ENCODE data around the gene TOMM70.

The TOMM70 gene

DNA sequence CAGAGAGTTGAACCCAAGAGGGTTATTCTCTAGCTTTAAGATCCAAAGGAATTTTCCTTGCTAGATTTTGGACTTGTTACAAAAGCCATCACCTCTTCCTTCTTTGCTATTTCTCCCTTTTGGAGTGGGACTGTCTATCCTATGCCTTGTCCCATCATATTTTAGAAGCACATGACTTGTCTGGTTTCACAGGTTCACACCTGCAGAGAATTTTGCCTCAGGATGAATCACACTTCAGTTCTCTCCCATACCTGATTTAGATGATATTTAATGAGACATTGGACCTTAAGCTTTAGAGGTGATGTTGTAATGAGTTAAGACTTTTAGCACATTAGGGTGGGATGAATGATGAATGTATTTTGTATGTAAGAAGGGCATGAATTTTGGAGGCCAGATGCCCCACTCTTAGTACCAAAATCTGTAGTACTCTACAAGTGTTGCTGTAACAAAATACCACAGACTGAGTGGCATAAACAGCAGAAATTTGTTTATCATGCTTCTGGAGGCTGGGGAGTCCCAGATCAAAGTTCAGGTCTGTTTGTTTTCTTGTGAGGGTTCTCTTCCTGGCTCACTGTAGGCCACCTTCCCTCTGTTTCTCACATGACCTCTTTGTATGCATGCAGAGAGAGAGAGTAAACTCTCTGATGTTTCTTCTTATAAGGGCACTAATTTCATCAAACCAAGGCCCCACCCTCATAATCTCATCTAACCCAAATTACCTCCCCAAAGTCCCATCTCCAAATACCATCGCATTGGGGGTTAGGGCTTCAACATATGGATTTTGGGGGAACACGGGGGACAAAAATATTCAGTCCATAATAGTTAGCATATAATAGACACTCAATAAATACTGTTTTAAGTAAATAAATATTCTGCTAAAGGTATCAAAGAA lies 10.4 kb upstream of the TOMM70 start:
- no peak overlapping the region for H3K4me3 ChIP-seq (ENCODE audit: low read length in 2 of 2)
- no peaks in the 10 kb centered on the region for H3K27me3 ChIP-seq (ENCODE audit: control insufficient read depth in 1 of 2, insufficient read depth in 2 of 2, low read length in 2 of 2)
- H3K36me3 ChIP-seq (ENCODE audit: control insufficient read depth in 2 of 2, insufficient read depth in 2 of 2, low read length in 2 of 2) = no peaks in the 10 kb centered on the region
- H3K9ac ChIP-seq (ENCODE audit: low read length in 2 of 2) = no peak overlapping the region
- H3K27ac ChIP-seq (ENCODE audit: low read length) = no peak overlapping the region
- H3K4me1 ChIP-seq (ENCODE audit: control insufficient read depth, insufficient read depth, low read length) = no peaks in the 10 kb centered on the region
- H3K9me3 ChIP-seq (ENCODE audit: control insufficient read depth in 2 of 2, low read length in 2 of 2) = peaks cover 0 to 3% of the 10 kb centered on the region in 2 donors

DNA sequence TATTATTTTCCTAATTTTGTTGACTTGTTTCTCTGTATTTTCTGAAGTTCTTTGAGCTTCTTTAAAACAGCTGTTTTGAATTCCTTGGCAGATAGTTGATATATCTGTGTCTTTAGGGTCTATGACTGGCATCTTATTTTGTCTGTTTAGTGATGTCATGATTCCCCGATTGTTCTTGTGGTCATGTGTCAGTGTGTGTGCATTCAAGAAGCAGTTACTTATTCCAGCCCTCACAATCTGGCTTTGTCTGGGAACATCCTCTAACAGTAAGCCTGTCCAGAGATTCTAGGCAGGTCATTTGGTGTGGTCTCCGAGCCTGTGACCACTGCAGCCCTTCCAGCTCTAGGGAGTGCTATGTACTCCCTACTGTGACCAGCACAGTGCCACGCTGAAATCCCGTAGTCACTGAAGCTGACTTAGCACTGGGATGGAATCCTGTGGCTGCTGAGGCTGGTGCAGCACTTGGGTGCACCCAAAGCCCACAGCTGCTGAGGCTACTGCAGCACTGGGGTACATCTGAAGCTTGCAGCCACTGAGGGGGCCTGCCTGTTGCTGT lies 7.2 kb upstream of the TOMM70 start:
- peaks cover 0 to 3% of the 10 kb centered on the region in 2 donors for H3K9me3 ChIP-seq (ENCODE audit: control insufficient read depth in 2 of 2, low read length in 2 of 2)

DNA sequence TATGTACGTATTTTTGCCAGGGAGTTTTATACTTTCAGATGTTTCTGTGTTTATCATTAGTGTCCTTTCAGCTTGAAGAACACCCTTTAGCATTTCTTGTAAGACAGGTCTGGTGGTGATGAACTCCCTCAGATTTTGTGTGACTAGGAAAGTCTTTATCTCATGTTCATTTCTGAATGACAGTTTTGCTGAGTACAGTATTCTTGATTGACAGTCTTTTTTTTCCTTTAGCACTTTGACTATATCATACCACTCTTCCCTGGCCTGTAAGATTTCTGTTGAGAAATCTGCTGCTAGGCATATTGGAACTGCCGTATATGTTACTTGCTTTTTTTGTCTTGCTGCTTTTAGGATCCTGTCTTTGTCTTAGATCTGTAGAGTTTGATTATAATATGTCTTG lies 6.3 kb upstream of the TOMM70 start:
- H3K27me3 ChIP-seq (ENCODE audit: control insufficient read depth in 1 of 2, insufficient read depth in 2 of 2, low read length in 2 of 2) = no peaks in the 10 kb centered on the region
- no peak overlapping the region for H3K27ac ChIP-seq (ENCODE audit: low read length)
- H3K36me3 ChIP-seq (ENCODE audit: control insufficient read depth in 2 of 2, insufficient read depth in 2 of 2, low read length in 2 of 2) = no peaks in the 10 kb centered on the region
- H3K4me3 ChIP-seq (ENCODE audit: low read length in 2 of 2) = no peak overlapping the region
- no peak overlapping the region for H3K9ac ChIP-seq (ENCODE audit: low read length in 2 of 2)
- peaks cover 0 to 3% of the 10 kb centered on the region in 2 donors for H3K9me3 ChIP-seq (ENCODE audit: control insufficient read depth in 2 of 2, low read length in 2 of 2)
- H3K4me1 ChIP-seq (ENCODE audit: control insufficient read depth, insufficient read depth, low read length) = no peaks in the 10 kb centered on the region

More for the DNA sequence above, 7.2 kb upstream of the TOMM70 start:
- Histone ChIP-seq H3K4me3 (ENCODE audit: low read length in 2 of 2) (no peak overlapping the region), H3K9ac (ENCODE audit: low read length in 2 of 2) (no peak overlapping the region), H3K36me3 (ENCODE audit: control insufficient read depth in 2 of 2, insufficient read depth in 2 of 2, low read length in 2 of 2) (no peaks in the 10 kb centered on the region), H3K4me1 (ENCODE audit: control insufficient read depth, insufficient read depth, low read length) (no peaks in the 10 kb centered on the region), H3K27me3 (ENCODE audit: control insufficient read depth in 1 of 2, insufficient read depth in 2 of 2, low read length in 2 of 2) (no peaks in the 10 kb centered on the region), H3K27ac (ENCODE audit: low read length) (no peak overlapping the region)

DNA sequence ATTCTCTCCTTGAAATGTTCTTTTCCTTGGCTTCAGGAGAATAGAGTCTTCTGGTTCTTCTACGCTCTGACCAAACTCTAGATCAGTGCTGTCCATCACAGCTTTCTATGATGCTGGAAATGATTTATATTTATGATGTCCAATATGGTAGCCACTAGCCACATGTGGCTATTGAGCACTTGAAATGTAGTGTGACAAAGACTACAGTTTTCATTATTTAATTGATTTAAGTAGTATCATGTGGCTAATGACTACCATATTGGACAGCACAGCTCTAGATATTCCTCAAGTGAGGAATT lies 3.3 kb upstream of the TOMM70 start:
- H3K4me1 ChIP-seq (ENCODE audit: control insufficient read depth, insufficient read depth, low read length) = peaks cover 13% of the 10 kb centered on the region
- H3K36me3 ChIP-seq (ENCODE audit: control insufficient read depth in 2 of 2, insufficient read depth in 2 of 2, low read length in 2 of 2) = no peaks in the 10 kb centered on the region
- H3K27ac ChIP-seq (ENCODE audit: low read length) = no peak overlapping the region
- H3K27me3 ChIP-seq (ENCODE audit: control insufficient read depth in 1 of 2, insufficient read depth in 2 of 2, low read length in 2 of 2) = no peaks in the 10 kb centered on the region
- H3K9ac ChIP-seq (ENCODE audit: low read length in 2 of 2) = no peak overlapping the region
- no peaks in the 10 kb centered on the region for H3K9me3 ChIP-seq (ENCODE audit: control insufficient read depth in 2 of 2, low read length in 2 of 2)
- H3K4me3 ChIP-seq (ENCODE audit: low read length in 2 of 2) = no peak overlapping the region

DNA sequence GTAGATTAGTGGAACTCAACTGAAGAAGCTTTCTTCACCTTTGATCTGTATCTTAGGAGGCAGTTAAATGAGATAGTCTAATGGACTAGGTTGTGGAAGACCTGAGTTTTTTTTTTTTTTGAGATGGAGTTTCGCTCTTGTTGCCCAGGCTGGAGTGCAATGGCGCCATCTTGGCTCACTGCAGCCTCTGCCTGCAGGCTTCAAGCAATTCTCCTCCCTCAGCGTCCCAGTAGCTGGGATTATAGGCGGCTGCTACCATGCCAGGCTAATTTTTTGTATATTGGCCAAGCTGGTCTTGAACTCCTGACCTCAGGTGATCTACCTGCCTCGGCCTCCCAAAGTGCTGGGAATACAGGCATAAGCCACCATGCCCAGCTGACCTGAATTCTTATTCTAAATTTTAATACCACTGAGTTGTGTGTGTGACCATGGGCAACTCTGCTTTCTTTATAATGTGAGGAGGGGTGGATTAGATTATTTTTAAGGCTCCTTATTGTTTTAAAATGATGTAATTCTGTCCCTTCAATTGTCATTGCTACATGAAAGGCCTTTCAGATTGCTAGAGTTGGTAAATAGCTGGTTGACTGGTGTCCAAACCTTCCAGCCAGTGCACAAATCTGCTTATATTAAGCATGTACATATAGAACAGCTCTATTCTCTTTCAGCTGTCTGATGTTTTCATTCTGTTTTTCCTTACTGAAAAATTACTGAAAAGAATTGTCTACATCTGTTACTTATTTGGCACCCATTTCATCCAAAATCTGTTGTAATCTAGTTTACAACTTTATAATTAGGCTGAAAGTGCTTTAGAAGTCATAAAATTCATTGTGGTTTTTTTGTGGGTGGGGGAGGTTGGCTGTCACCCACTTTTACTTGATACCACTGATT lies 2.7 kb upstream of the TOMM70 start:
- no peak overlapping the region for H3K9ac ChIP-seq (ENCODE audit: low read length in 2 of 2)
- H3K4me1 ChIP-seq (ENCODE audit: control insufficient read depth, insufficient read depth, low read length) = peaks cover 14% of the 10 kb centered on the region
- no peaks in the 10 kb centered on the region for H3K27me3 ChIP-seq (ENCODE audit: control insufficient read depth in 1 of 2, insufficient read depth in 2 of 2, low read length in 2 of 2)
- H3K27ac ChIP-seq (ENCODE audit: low read length) = no peak overlapping the region
- no peaks in the 10 kb centered on the region for H3K36me3 ChIP-seq (ENCODE audit: control insufficient read depth in 2 of 2, insufficient read depth in 2 of 2, low read length in 2 of 2)
- H3K4me3 ChIP-seq (ENCODE audit: low read length in 2 of 2) = peak overlapping the region; percentile 93 to 100
- no peaks in the 10 kb centered on the region for H3K9me3 ChIP-seq (ENCODE audit: control insufficient read depth in 2 of 2, low read length in 2 of 2)

DNA sequence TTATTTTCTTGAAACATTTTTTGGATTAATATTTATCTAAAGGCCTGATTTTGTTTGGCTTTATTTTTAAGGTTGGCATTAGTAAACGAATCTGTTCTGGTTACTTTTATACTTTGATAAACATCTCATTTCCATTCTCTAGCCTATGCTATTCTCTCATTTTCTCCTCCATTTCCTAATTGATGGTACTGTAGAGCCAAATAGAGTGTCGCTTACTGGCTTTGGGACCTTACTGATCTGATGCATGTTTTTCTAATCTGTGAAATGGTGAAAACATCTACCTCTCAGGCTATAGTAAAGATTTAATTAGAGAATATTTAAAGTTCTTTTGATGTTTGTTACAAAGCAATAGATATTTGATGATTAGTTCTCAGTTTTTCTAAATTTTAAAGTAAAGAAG lies 2.0 kb upstream of the TOMM70 start:
- no peaks in the 10 kb centered on the region for H3K27me3 ChIP-seq (ENCODE audit: control insufficient read depth in 1 of 2, insufficient read depth in 2 of 2, low read length in 2 of 2)
- H3K4me1 ChIP-seq (ENCODE audit: control insufficient read depth, insufficient read depth, low read length) = peaks cover 14% of the 10 kb centered on the region
- peak overlapping the region; percentile 93 to 100 for H3K4me3 ChIP-seq (ENCODE audit: low read length in 2 of 2)
- H3K27ac ChIP-seq (ENCODE audit: low read length) = no peak overlapping the region
- H3K9ac ChIP-seq (ENCODE audit: low read length in 2 of 2) = peak overlapping the region; percentile 31 to 92
- H3K36me3 ChIP-seq (ENCODE audit: control insufficient read depth in 2 of 2, insufficient read depth in 2 of 2, low read length in 2 of 2) = no peaks in the 10 kb centered on the region
- H3K9me3 ChIP-seq (ENCODE audit: control insufficient read depth in 2 of 2, low read length in 2 of 2) = no peaks in the 10 kb centered on the region

DNA sequence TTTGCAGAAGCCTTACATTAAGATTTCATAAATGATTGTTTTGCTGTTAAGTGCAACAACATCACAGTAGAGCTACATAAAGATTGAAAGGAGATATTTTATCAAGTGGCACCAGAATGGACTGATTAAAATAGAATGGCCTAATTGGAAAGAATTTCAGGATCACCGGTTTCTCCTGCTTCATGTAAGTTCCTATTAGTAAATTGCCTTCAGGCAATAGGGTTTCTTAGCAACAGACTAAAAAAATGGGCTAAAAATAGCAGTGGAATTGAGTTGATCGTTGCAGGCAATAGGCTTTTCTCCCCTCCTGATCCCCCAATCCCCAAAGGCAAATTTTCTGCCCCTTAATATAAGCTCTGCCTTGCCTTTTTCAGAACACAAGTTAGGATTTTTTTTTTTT lies 1.4 kb upstream of the TOMM70 start:
- no peaks in the 10 kb centered on the region for H3K36me3 ChIP-seq (ENCODE audit: control insufficient read depth in 2 of 2, insufficient read depth in 2 of 2, low read length in 2 of 2)
- H3K27me3 ChIP-seq (ENCODE audit: control insufficient read depth in 1 of 2, insufficient read depth in 2 of 2, low read length in 2 of 2) = no peaks in the 10 kb centered on the region
- peak overlapping the region; percentile 92 to 96 for H3K9ac ChIP-seq (ENCODE audit: low read length in 2 of 2)
- H3K4me3 ChIP-seq (ENCODE audit: low read length in 2 of 2) = peak overlapping the region; percentile 93 to 100
- peaks cover 14% of the 10 kb centered on the region for H3K4me1 ChIP-seq (ENCODE audit: control insufficient read depth, insufficient read depth, low read length)
- H3K9me3 ChIP-seq (ENCODE audit: control insufficient read depth in 2 of 2, low read length in 2 of 2) = no peaks in the 10 kb centered on the region
- peak overlapping the region; percentile 87 for H3K27ac ChIP-seq (ENCODE audit: low read length)

DNA sequence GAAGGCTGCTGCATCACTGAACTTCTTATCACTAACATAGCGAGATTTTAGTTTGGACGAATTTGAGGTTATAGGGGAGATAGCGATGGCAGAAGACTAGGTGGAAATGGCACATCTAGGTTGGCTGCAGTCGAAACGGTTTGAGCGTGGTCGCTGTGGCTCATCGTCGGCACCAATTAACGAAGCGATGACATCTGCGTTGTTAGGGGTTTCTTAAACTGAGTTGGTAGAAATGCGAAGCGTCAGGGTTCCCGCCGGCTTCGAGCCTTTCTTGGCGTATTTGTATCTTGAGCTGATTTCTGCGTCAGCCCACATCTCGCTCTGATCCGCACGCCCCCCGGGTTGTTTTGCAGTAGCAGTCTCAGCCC lies 769 bp upstream of the TOMM70 start:
- peaks cover 14% of the 10 kb centered on the region for H3K4me1 ChIP-seq (ENCODE audit: control insufficient read depth, insufficient read depth, low read length)
- H3K9me3 ChIP-seq (ENCODE audit: control insufficient read depth in 2 of 2, low read length in 2 of 2) = no peaks in the 10 kb centered on the region
- H3K9ac ChIP-seq (ENCODE audit: low read length in 2 of 2) = peak overlapping the region; percentile 92 to 96
- no peaks in the 10 kb centered on the region for H3K36me3 ChIP-seq (ENCODE audit: control insufficient read depth in 2 of 2, insufficient read depth in 2 of 2, low read length in 2 of 2)
- H3K4me3 ChIP-seq (ENCODE audit: low read length in 2 of 2) = peak overlapping the region; percentile 93 to 100
- H3K27me3 ChIP-seq (ENCODE audit: control insufficient read depth in 1 of 2, insufficient read depth in 2 of 2, low read length in 2 of 2) = no peaks in the 10 kb centered on the region
- peak overlapping the region; percentile 87 for H3K27ac ChIP-seq (ENCODE audit: low read length)

DNA sequence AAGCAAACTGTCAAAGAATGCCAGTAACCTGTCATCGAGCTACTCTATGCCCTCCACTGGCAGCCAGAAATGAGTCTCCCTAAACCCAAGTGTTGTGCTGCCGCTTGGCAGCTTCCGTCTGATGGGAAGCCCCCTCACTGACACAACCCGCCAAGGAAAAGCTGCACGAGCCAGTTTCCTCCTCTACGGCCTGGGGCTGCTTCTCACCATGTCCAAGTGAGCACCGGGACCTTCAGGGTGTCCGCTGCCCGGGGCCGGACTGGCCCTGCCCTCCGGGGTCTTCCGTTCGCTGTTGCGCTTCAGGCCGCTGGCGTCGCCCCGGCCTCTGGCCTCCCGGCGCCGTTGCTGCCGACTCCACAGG lies 490 bp downstream of the TOMM70 start:
- no peaks in the 10 kb centered on the region for H3K36me3 ChIP-seq (ENCODE audit: control insufficient read depth in 2 of 2, insufficient read depth in 2 of 2, low read length in 2 of 2)
- H3K9ac ChIP-seq (ENCODE audit: low read length in 2 of 2) = peak overlapping the region; percentile 91 to 96
- peaks cover 14% of the 10 kb centered on the region for H3K4me1 ChIP-seq (ENCODE audit: control insufficient read depth, insufficient read depth, low read length)
- peak overlapping the region; percentile 93 to 100 for H3K4me3 ChIP-seq (ENCODE audit: low read length in 2 of 2)
- no peaks in the 10 kb centered on the region for H3K27me3 ChIP-seq (ENCODE audit: control insufficient read depth in 1 of 2, insufficient read depth in 2 of 2, low read length in 2 of 2)
- H3K9me3 ChIP-seq (ENCODE audit: control insufficient read depth in 2 of 2, low read length in 2 of 2) = no peaks in the 10 kb centered on the region
- peak overlapping the region; percentile 87 for H3K27ac ChIP-seq (ENCODE audit: low read length)

DNA sequence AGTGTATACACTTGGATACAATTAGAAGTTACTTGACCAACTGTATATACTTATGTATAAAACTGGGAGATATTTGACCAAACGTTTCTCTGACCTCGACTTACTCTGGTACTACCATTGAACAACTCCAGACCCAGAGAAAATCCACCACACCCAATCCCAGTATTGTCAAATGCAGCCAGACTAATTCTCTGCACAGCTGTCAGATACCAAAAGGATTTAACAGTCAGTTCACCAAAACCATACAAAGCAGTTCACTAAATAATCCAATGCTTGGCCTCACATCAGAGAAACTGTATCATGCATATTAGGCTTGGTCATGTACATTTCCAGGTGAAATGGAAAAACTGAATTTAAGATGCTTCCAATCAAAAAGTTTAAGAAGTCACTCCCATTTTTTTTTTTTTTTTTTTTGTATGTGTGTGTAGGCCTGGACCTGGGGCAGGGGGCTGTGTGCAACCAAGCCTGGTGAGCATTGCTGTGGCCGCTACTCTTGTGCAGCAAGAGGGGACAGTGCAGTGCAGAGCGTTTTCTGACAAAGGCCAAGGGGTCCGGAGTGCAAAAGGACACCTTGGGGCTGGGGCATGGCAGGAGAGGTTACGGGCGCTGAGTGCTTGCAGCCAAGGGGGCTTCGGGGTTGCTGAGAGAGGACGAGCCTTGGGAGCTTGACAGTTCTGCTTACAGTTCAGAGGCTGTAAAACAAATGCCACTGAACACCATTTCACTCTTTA lies 1.4 kb downstream of the TOMM70 start:
- peak overlapping the region; percentile 91 to 96 for H3K9ac ChIP-seq (ENCODE audit: low read length in 2 of 2)
- H3K4me3 ChIP-seq (ENCODE audit: low read length in 2 of 2) = peak overlapping the region; percentile 93 to 100
- H3K9me3 ChIP-seq (ENCODE audit: control insufficient read depth in 2 of 2, low read length in 2 of 2) = no peaks in the 10 kb centered on the region
- H3K27ac ChIP-seq (ENCODE audit: low read length) = peak overlapping the region; percentile 37
- no peaks in the 10 kb centered on the region for H3K27me3 ChIP-seq (ENCODE audit: control insufficient read depth in 1 of 2, insufficient read depth in 2 of 2, low read length in 2 of 2)
- peaks cover 14% of the 10 kb centered on the region for H3K4me1 ChIP-seq (ENCODE audit: control insufficient read depth, insufficient read depth, low read length)
- no peaks in the 10 kb centered on the region for H3K36me3 ChIP-seq (ENCODE audit: control insufficient read depth in 2 of 2, insufficient read depth in 2 of 2, low read length in 2 of 2)

Data from stomach smooth muscle (tissue), 2 donors.